ENCODE data around the gene CTLA4.
"Not testable (repeated sequence)": the region's sequence is repeated elsewhere in the genome, so short reads cannot be mapped to it uniquely, and the experiment has no call there.

DNA sequence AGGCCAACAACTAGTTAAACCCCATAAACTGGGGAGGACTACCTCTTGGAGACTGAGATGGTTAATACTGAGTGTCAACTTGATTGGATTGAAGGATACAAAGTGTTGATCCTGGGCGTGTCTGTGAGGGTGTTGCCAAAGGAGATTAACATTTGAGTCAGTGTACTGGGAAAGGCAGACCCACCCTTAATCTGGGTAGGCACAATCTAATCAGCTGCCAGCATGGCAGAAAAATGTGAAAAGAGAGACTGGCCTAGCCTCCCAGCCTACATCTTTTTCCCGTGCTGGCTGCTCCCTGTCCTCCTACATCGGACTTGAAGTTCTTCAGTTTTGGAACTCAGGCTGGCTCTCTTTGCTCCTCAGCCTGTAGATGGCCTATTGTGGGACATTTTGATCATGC is 13.6 kb downstream of the CTLA4 start:
- not testable (repeated sequence) for TF ChIP-seq CTCF (IDR thresholded peaks at IDR 0.05; ENCODE audit: low read length); EZH2 (optimal IDR thresholded peaks at IDR 0.05; ENCODE audit: low read depth, low read length); EZH2phosphoT487 (IDR thresholded peaks at IDR 0.05; ENCODE audit: low read length)
